DOHH2 (cell line): ENCODE data around the gene EPGN.

ENCODE experiments used
- H3F3A ChIP-seq: fragments of 200-600 bp; sonication (generic), shearing (Covaris generic); 2 replicates; pipeline ENCODE4 v1.6.0; 2016; ENCODE audit warnings: antibody characterized with exemption, mild to moderate bottlenecking; ENCODE audit not compliant: control insufficient read depth, insufficient read depth
- H3K27ac ChIP-seq: fragments of 200-600 bp; sonication (generic); 2 replicates; pipeline ENCODE4 v1.5.1; 2014; ENCODE audit warnings: low read depth, mild to moderate bottlenecking, low read length, moderate library complexity
- H3K27me3 ChIP-seq: fragments of 200-600 bp; sonication (generic); 2 replicates; pipeline ENCODE4 v1.6.1; 2014; ENCODE audit warnings: mild to moderate bottlenecking, low read length, mixed read lengths; ENCODE audit not compliant: control insufficient read depth
- H3K36me3 ChIP-seq: fragments of 200-600 bp; sonication (generic); 2 replicates; pipeline ENCODE4 v1.6.1; 2014; ENCODE audit warnings: mild to moderate bottlenecking, low read length, moderate library complexity, mixed read lengths; ENCODE audit not compliant: control insufficient read depth
- H3K4me1 ChIP-seq: fragments of 200-600 bp; sonication (generic); 2 replicates; pipeline ENCODE4 v1.6.1; 2014; ENCODE audit warnings: mild to moderate bottlenecking, low read length, mixed read lengths; ENCODE audit not compliant: control insufficient read depth
- H3K4me2 ChIP-seq: fragments of 200-600 bp; sonication (generic); 2 replicates; pipeline ENCODE4 v1.6.0; 2014; ENCODE audit warnings: mild to moderate bottlenecking, low read length, moderate library complexity
- H3K4me3 ChIP-seq: fragments of 200-600 bp; sonication (generic); 2 replicates; pipeline ENCODE4 v1.5.1; 2014; ENCODE audit warnings: mild to moderate bottlenecking, low read length, mixed read lengths
- H3K79me2 ChIP-seq: fragments of 200-600 bp; sonication (generic); 2 replicates; pipeline ENCODE4 v1.6.1; 2014; ENCODE audit warnings: mild to moderate bottlenecking, low read length, mixed read lengths; ENCODE audit not compliant: control insufficient read depth
- H3K9me2 ChIP-seq: fragments of 200-600 bp; sonication (generic); replicated peaks from 2 replicates; pipeline ENCODE4 v1.6.1; 2014; ENCODE audit warnings: mild to moderate bottlenecking, low read length, mixed read lengths; ENCODE audit not compliant: control insufficient read depth
- H3K9me3 ChIP-seq: fragments of 200-600 bp; sonication (generic); 2 replicates; pipeline ENCODE4 v1.6.1; 2014; ENCODE audit warnings: antibody characterized with exemption, low read length, mixed read lengths; ENCODE audit not compliant: control insufficient read depth, insufficient read depth
- H4K20me1 ChIP-seq: fragments of 200-600 bp; sonication (generic); 2 replicates; pipeline ENCODE4 v1.6.0; 2014; ENCODE audit warnings: low read depth, mild to moderate bottlenecking, antibody characterized with exemption, low read length, moderate library complexity; ENCODE audit not compliant: control insufficient read depth, insufficient read depth
- CTCF ChIP-seq: fragments of 200-600 bp; sonication (generic); IDR thresholded peaks from one replicate; pipeline ENCODE4 v1.5.1; 2014; ENCODE audit warnings: antibody characterized with exemption, mild to moderate bottlenecking, low read depth, low read length; ENCODE audit not compliant: poor library complexity, severe bottlenecking
- EZH2phosphoT487 ChIP-seq: fragments of 200-600 bp; sonication (generic); IDR thresholded peaks from 2 replicates; pipeline ENCODE4 v1.6.1; 2017; ENCODE audit warnings: borderline replicate concordance, mild to moderate bottlenecking, antibody characterized with exemption, low read length, moderate library complexity, mixed read lengths

Gene EPGN

GRCh38 chr4:74282926-74283325 is 25.3 kb upstream of the EPGN start:
- Histone ChIP-seq H3K36me3 (no peaks in the 10 kb centered on the region), H3K4me3 (no peak overlapping the region), H3K9me3 (no peaks in the 10 kb centered on the region), H3K4me2 (no peak overlapping the region), H3F3A (no peaks in the 10 kb centered on the region), H3K4me1 (no peaks in the 10 kb centered on the region), H3K79me2 (no peaks in the 10 kb centered on the region), H3K27ac (no peak overlapping the region), H3K27me3 (no peaks in the 10 kb centered on the region), H3K9me2 (no peaks in the 10 kb centered on the region), H4K20me1 (no peaks in the 10 kb centered on the region)
- no peak for TF ChIP-seq EZH2phosphoT487

- Histone ChIP-seq H3K79me2 (no peaks in the 10 kb centered on the region), H3K9me2 (no peaks in the 10 kb centered on the region), H3K27ac (no peak overlapping the region), H3K4me1 (no peaks in the 10 kb centered on the region), H3K36me3 (no peaks in the 10 kb centered on the region), H3K27me3 (no peaks in the 10 kb centered on the region), H3K4me2 (no peak overlapping the region), H3K9me3 (no peaks in the 10 kb centered on the region), H4K20me1 (no peaks in the 10 kb centered on the region), H3K4me3 (no peak overlapping the region), H3F3A (no peaks in the 10 kb centered on the region)
- no peak for TF ChIP-seq EZH2phosphoT487
- no peak for TF ChIP-seq CTCF
These were observed 24.7 kb upstream of the EPGN start for GRCh38 chr4:74283614-74284013.

- Histone ChIP-seq H3K4me1 (no peaks in the 10 kb centered on the region), H3K36me3 (no peaks in the 10 kb centered on the region), H3K79me2 (no peaks in the 10 kb centered on the region), H3K27me3 (no peaks in the 10 kb centered on the region), H3K4me2 (no peak overlapping the region), H3F3A (no peaks in the 10 kb centered on the region), H3K9me2 (no peaks in the 10 kb centered on the region), H3K9me3 (no peaks in the 10 kb centered on the region), H4K20me1 (no peaks in the 10 kb centered on the region), H3K27ac (no peak overlapping the region), H3K4me3 (no peak overlapping the region)
- TF ChIP-seq CTCF (no peak), EZH2phosphoT487 (no peak)
These were observed 24.2 kb upstream of the EPGN start for GRCh38 chr4:74284053-74284452.

- Histone ChIP-seq H3K36me3 (no peaks in the 10 kb centered on the region), H3K79me2 (no peaks in the 10 kb centered on the region), H3K4me2 (no peak overlapping the region), H3K27ac (no peak overlapping the region), H3K4me3 (no peak overlapping the region), H3K4me1 (no peaks in the 10 kb centered on the region), H3F3A (no peaks in the 10 kb centered on the region), H3K27me3 (no peaks in the 10 kb centered on the region), H3K9me2 (no peaks in the 10 kb centered on the region), H4K20me1 (no peaks in the 10 kb centered on the region), H3K9me3 (no peaks in the 10 kb centered on the region)
- TF ChIP-seq EZH2phosphoT487 = no peak
- no peak for TF ChIP-seq CTCF
These were observed 21.1 kb upstream of the EPGN start for GRCh38 chr4:74287164-74287563.
